HUES6 (cell line): ENCODE data around the gene CLDN5.

Source experiments
- H3K27ac ChIP-seq: 2 replicates; pipeline ENCODE4 v1.7.0; 2013; ENCODE audit warnings: low read depth, mild to moderate bottlenecking, low read length, inconsistent platforms
- H3K27me3 ChIP-seq: 2 replicates; pipeline ENCODE4 v1.6.1; 2013; ENCODE audit warnings: low read length; ENCODE audit not compliant: control insufficient read depth, insufficient read depth
- H3K36me3 ChIP-seq: 2 replicates; pipeline ENCODE4 v1.6.1; 2013; ENCODE audit warnings: low read length; ENCODE audit not compliant: control insufficient read depth, insufficient read depth
- H3K4me1 ChIP-seq: 2 replicates; pipeline ENCODE4 v1.6.1; 2013; ENCODE audit warnings: low read length; ENCODE audit not compliant: control insufficient read depth, insufficient read depth
- H3K4me3 ChIP-seq: 2 replicates; pipeline ENCODE4 v1.5.1; 2013; ENCODE audit warnings: low read depth, low read length
- H3K9ac ChIP-seq: one replicate; pipeline ENCODE4 v1.6.1; 2013; ENCODE audit warnings: mild to moderate bottlenecking, low read length
- H3K9me3 ChIP-seq: 2 replicates; pipeline ENCODE4 v1.6.1; 2013; ENCODE audit warnings: low read depth, low read length; ENCODE audit not compliant: control insufficient read depth, insufficient read depth

Gene CLDN5

DNA sequence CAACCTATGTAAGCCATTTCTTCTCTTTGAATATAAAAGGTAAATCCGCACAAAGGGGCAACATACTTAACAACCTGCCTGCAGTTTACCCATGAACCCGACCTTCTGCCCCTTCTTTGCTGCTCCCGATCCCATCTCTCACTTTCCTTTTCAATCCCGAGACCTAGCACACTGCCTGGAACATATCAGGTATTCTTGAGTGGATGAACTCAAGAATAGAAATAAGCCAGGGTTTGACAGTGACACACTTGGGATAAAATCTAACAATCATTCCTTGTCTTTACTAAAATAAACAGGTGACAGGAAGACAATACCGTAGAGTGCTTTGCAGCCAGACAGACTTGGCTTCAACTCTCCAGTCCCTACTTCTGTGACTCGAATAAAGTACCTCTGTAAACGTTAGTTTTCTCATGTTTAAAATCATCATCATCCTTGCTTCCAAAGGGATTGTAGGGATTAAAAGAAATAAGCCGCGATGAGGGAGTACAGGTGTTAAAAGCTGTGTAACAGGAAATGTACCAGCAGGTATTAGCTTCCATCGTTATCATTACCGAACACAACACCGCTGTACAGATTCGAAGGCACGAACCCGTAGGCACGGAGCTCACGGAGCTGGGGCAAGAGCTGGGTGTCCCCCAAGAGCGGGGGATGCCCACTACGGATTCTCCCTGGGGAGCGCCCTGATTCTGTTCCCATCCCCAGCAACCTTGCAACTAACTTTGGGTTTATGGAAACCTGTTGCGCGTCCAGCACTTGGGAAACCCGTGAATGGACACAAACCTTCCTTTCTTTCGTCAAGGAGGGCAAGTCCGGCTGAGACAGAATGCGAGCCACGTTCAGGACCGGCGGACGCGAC lies 45.9 kb downstream of the CLDN5 start:
- peaks cover 34% of the 10 kb centered on the region for H3K36me3 ChIP-seq
- H3K9ac ChIP-seq = peak overlapping the region; percentile 100
- H3K27ac ChIP-seq = peak overlapping the region; percentile 100; the same call in 1 of the 2 replicates
- peaks cover 7% of the 10 kb centered on the region for H3K4me1 ChIP-seq
- H3K27me3 ChIP-seq = no peaks in the 10 kb centered on the region
- H3K4me3 ChIP-seq = peak overlapping the region; percentile 97
- no peaks in the 10 kb centered on the region for H3K9me3 ChIP-seq

DNA sequence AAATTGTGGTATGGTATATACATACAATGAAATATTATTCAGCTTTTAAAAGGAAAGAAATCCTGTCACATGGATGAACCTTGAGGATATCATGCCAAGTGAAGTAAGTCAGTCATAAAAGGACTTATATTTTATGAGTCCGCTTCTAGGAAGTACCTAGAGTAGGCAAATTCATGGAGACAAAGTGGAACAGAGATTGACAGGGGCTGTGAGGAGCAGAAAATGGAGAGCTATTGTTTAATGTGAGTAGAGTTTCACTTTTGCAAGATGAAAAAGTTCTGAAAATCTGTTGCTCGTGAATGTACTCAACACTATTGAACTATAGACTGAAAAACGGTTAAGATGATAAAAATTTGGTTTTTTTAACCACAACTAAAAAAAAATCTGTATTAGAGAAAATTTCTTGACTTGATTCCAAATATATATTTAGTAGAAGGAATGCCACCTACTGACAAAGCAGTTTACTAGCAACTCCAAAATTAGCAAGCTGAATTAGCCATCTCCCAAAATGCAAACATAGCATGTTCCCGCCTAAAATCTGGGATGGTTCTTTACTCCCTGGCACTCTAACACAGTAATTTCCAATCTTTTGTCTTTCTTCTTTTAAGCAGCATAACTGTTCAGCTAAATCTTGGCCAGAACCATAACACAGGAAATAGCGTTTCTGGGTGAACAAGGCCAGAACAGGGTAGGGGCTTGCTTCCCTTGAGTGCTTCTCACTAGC lies 46.7 kb downstream of the CLDN5 start:
- H3K36me3 ChIP-seq = peaks cover 36% of the 10 kb centered on the region
- H3K4me1 ChIP-seq = peaks cover 7% of the 10 kb centered on the region
- H3K27ac ChIP-seq = no peak overlapping the region
- peak overlapping the region; percentile 97 for H3K4me3 ChIP-seq
- H3K9me3 ChIP-seq = no peaks in the 10 kb centered on the region
- H3K9ac ChIP-seq = peak overlapping the region; percentile 100
- H3K27me3 ChIP-seq = no peaks in the 10 kb centered on the region

DNA sequence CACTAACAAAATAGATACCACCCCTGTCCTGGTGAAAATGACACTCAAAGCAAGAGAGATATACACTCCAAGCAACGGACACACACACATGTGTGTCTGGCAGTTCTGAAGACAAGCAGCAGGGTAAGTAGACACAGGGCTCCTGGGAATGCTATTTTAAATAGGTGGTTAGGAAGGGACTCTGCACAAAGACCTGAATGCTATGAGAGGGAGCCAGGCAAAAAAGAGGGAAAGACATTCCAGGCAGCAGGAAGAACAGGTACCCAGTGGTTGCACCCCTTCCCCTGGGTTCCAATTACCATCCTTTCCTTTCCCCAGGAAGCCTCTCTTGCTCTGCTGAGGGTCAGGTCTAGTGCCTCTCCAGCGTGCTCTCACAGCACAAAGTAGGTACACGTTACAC lies 48.2 kb downstream of the CLDN5 start:
- peaks cover 7% of the 10 kb centered on the region for H3K4me1 ChIP-seq
- no peaks in the 10 kb centered on the region for H3K27me3 ChIP-seq
- H3K36me3 ChIP-seq = peaks cover 44% of the 10 kb centered on the region
- no peak overlapping the region for H3K27ac ChIP-seq
- H3K4me3 ChIP-seq = no peak overlapping the region
- H3K9me3 ChIP-seq = no peaks in the 10 kb centered on the region
- H3K9ac ChIP-seq = no peak overlapping the region

DNA sequence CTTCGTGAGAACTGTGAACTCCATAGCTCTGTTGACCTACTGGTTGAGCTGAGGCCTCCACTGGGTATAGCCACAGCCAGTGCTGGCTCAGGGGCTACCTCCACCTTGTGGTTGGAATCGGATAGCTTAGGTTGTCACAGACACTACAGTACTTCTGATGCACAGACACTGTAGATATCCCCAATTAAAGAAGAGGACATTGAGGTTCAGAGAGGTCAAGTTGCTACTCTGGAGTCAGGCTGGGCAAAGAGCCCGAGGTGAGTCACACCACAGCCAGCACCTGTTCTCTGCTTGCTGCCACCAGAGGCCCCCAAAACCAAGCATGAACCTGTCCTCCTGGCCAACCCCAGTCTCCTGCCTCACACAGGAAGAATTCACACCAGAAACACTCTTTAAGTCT lies 50.6 kb downstream of the CLDN5 start:
- Histone ChIP-seq H3K9me3 (no peaks in the 10 kb centered on the region), H3K36me3 (peaks cover 69% of the 10 kb centered on the region), H3K9ac (no peak overlapping the region), H3K4me1 (peaks cover 7% of the 10 kb centered on the region), H3K4me3 (no peak overlapping the region), H3K27ac (no peak overlapping the region), H3K27me3 (no peaks in the 10 kb centered on the region)
